CD4-positive, alpha-beta T cell (primary cell): ENCODE results near the gene MBD5. TPM values are rescaled to one million over a fixed set of nuclear protein-coding genes. Genes with fewer than 3 reads are reported as not detected.

Experiments used
- ATAC-seq: fragments of 200-7000 bp; cut with Tn5 transposase; one replicate; pipeline ENCODE4 v1.10.0; 2022; ENCODE audit warnings: mild to moderate bottlenecking; ENCODE audit not compliant: poor library complexity
- CTCF ChIA-PET: fragments of 350-600 bp; sonication (Branson Sonifier 250); formaldehyde crosslinking; loops from one replicate; lab custom pipeline; 2021; ENCODE audit warnings: antibody characterized with exemption, inconsistent platforms; lab: Charles Lee
- POLR2A ChIA-PET: fragments of 350-600 bp; sonication (Branson Sonifier 250); formaldehyde crosslinking; loops from one replicate; lab custom pipeline; 2021; ENCODE audit warnings: antibody characterized with exemption, inconsistent platforms; lab: Charles Lee
- DNase-seq, 14 experiments: peaks; one replicate each; pipeline ENCODE4 v3.0.0-alpha.2; 2013 to 2020; ENCODE audit warnings: mixed read lengths in 2 of 14
- H3K27ac ChIP-seq, 2 donors: one replicate each; pipeline versions ENCODE4 v1.5.1 to v1.7.0; 2013; ENCODE audit warnings: low read length in 2 of 2, low read depth in 1 of 2, mild to moderate bottlenecking in 1 of 2
- H3K27me3 ChIP-seq, 2 experiments: 1 replicate in 1 of 2; 2 replicates in 1 of 2; pipeline versions ENCODE4 v1.6.1 to v1.7.0; 2013; ENCODE audit warnings: low read length in 2 of 2, control low read depth in 1 of 2, mild to moderate bottlenecking in 1 of 2, moderate library complexity in 1 of 2; ENCODE audit not compliant: insufficient read depth in 2 of 2, control insufficient read depth in 1 of 2
- H3K36me3 ChIP-seq: one replicate; pipeline ENCODE4 v1.6.1; 2013; ENCODE audit warnings: low read length, control low read depth; ENCODE audit not compliant: insufficient read depth
- H3K4me1 ChIP-seq: one replicate; pipeline ENCODE4 v1.6.1; 2013; ENCODE audit warnings: low read length, control low read depth; ENCODE audit not compliant: insufficient read depth
- H3K4me3 ChIP-seq: one replicate; pipeline ENCODE4 v1.5.1; 2013; ENCODE audit warnings: mild to moderate bottlenecking, low read length, moderate library complexity
- H3K9me3 ChIP-seq, 2 experiments: 1 replicate in 1 of 2; 2 replicates in 1 of 2; pipeline versions ENCODE4 v1.6.1 to v1.7.0; 2013; ENCODE audit warnings: low read length in 2 of 2, mild to moderate bottlenecking in 2 of 2, control low read depth in 1 of 2, moderate library complexity in 1 of 2; ENCODE audit not compliant: control insufficient read depth in 1 of 2, insufficient read depth in 1 of 2
- H3K27ac Mint-ChIP-seq: one replicate; pipeline ENCODE4 v1.8.0; 2020; ENCODE audit warnings: mixed read lengths
- H3K27me3 Mint-ChIP-seq: one replicate; pipeline ENCODE4 v1.8.0; 2021; ENCODE audit warnings: mixed read lengths
- H3K36me3 Mint-ChIP-seq: one replicate; pipeline ENCODE4 v1.8.0; 2021; ENCODE audit warnings: low read depth, mixed read lengths
- H3K4me1 Mint-ChIP-seq: one replicate; pipeline ENCODE4 v1.8.0; 2021; ENCODE audit warnings: low read depth, mixed read lengths
- H3K4me3 Mint-ChIP-seq: one replicate; pipeline ENCODE4 v1.8.0; 2020; ENCODE audit warnings: mild to moderate bottlenecking, mixed read lengths
- H3K9me3 Mint-ChIP-seq: one replicate; pipeline ENCODE4 v1.8.0; 2020; ENCODE audit warnings: mixed read lengths
- intact Hi-C, 2 experiments: fragments of 100-400 bp; cut with DNase I in 1 of 2; cut with micrococcal nuclease in 1 of 2; formaldehyde crosslinking; loops; one replicate each; pipeline versions ENCODE4 v1.15.1 to v1.9.0; 2023 to 2025; cut with DNase I, micrococcal nuclease
- total RNA-seq, 174 experiments: library from RNA in 2 of 174; stranded (reverse) in 2 of 174; gene quantifications; one replicate each; pipeline ENCODE4 v1.2.3 and lab custom pipeline; 2021 to 2026
- TF ChIP-seq, protein P1 (sequence below): fragments of 200-600 bp; IDR thresholded peaks from one replicate; pipeline ENCODE4 v1.8.0; 2022; ENCODE audit warnings: antibody characterized with exemption, mild to moderate bottlenecking

MBD5 gene
- total RNA-seq, 2 experiments from 2014 or later: 49.8 to 52.9 TPM

DNA sequence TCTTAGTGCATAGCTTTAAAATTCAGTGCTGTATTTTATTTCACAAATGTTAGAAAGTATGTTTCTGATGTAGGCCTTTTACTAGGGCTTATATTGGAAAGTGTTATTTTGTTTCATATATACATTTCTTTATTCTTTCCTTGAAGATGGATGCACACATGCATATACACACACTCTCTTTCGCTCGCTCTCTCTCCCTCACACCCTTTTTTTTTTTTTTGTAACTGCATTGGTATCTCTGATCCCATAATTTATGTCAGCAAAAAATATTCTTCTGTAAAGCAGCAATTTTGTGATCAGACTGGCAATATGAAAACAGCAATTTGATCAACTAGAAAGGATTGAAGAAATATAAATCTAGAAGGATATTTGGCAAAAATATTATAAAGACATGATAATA, 2.0 kb downstream of the MBD5 start:
- intact Hi-C loops: loop anchor here (2.0 to 10.0 kb wide), 5 partner anchors 176 to 1564 kb away; partner anchors contain the start of genes ACVR2A (in 1 of the 2), KIF5C (in 1 of the 2) and MMADHC (in 1 of the 2)
- POLR2A ChIA-PET: interaction anchor here (1.4 to 5.4 kb wide), 3 partner anchors 13 to 623 kb away, joined by 3 to 106 read pairs (median 6); partner anchors contain the start of gene EPC2
- peaks cover 30% of the 10 kb centered on the region for H3K36me3 Mint-ChIP-seq

DNA sequence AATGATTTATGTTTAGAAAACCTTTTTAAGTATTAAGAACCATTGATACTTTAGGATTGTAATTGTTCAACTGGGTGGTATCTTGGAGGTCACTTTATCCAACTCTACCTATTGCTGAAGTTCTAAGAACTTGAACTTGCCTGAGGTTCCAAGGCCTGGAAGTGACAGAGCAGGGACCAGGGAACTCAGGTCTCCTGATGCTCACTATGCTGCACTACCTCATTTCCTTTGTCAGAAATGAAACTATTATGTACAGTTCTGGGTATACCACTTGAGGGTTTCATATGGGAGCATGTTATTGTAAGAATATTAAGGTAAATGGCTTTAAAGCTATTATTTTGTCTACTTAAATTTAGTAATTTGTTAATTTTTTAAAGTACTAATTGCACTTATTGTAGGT, 3.0 kb downstream of the MBD5 start:
- Mint-ChIP-seq H3K36me3 (peaks cover 30% of the 10 kb centered on the region), H3K9me3 (no peaks in the 10 kb centered on the region), H3K27me3 (no peaks in the 10 kb centered on the region), H3K4me3 (peak overlapping the region; percentile 93), H3K27ac (peak overlapping the region; percentile 87), H3K4me1 (peaks cover 68% of the 10 kb centered on the region)
- ChIA-PET CTCF (interaction anchor here (0.9 to 1.4 kb wide), 3 partner anchors 11 to 485 kb away, joined by 3 read pairs; no protein-coding TSS in a partner anchor), POLR2A (interaction anchor here (0.9 to 5.4 kb wide), 2 partner anchors 622 kb away, joined by 4 to 106 read pairs; partner anchors contain the start of gene EPC2)
- TF ChIP-seq, protein P1, sequence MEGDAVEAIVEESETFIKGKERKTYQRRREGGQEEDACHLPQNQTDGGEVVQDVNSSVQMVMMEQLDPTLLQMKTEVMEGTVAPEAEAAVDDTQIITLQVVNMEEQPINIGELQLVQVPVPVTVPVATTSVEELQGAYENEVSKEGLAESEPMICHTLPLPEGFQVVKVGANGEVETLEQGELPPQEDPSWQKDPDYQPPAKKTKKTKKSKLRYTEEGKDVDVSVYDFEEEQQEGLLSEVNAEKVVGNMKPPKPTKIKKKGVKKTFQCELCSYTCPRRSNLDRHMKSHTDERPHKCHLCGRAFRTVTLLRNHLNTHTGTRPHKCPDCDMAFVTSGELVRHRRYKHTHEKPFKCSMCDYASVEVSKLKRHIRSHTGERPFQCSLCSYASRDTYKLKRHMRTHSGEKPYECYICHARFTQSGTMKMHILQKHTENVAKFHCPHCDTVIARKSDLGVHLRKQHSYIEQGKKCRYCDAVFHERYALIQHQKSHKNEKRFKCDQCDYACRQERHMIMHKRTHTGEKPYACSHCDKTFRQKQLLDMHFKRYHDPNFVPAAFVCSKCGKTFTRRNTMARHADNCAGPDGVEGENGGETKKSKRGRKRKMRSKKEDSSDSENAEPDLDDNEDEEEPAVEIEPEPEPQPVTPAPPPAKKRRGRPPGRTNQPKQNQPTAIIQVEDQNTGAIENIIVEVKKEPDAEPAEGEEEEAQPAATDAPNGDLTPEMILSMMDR: no peak
- H3K4me1 ChIP-seq: peaks cover 17% of the 10 kb centered on the region
- peak overlapping the region in 1 of 2 donors; percentile 2 for H3K27ac ChIP-seq
- DNase-seq: peak in 4 of 14 experiments; percentile 8 to 53 (median 22)
- H3K27me3 ChIP-seq: no peaks in the 10 kb centered on the region
- H3K36me3 ChIP-seq: peaks cover 5% of the 10 kb centered on the region
- intact Hi-C loops: loop anchor here (2.0 to 10.0 kb wide), 5 partner anchors 177 to 1563 kb away; partner anchors contain the start of genes ACVR2A (in 1 of the 2), KIF5C (in 1 of the 2) and MMADHC (in 1 of the 2)
- ATAC-seq: no peak
- H3K9me3 ChIP-seq: no peaks in the 10 kb centered on the region
- H3K4me3 ChIP-seq: no peak overlapping the region

More for the DNA sequence above, 2.0 kb downstream of the MBD5 start:
- DNase-seq (no peak), ATAC-seq (no peak)
- Mint-ChIP-seq H3K27ac (peak overlapping the region; percentile 87), H3K9me3 (no peaks in the 10 kb centered on the region), H3K27me3 (no peaks in the 10 kb centered on the region), H3K4me1 (peaks cover 74% of the 10 kb centered on the region), H3K4me3 (peak overlapping the region; percentile 93)
- peaks cover 17% of the 10 kb centered on the region for H3K4me1 ChIP-seq
- TF ChIP-seq, protein P1: no peak
- no peaks in the 10 kb centered on the region for H3K27me3 ChIP-seq
- H3K9me3 ChIP-seq: no peaks in the 10 kb centered on the region
- CTCF ChIA-PET: interaction anchor here (0.7 to 1.4 kb wide), 4 partner anchors 10 to 68 kb away, joined by 3 read pairs; no protein-coding TSS in a partner anchor
- H3K27ac ChIP-seq: no peak overlapping the region
- H3K4me3 ChIP-seq: no peak overlapping the region
- peaks cover 5% of the 10 kb centered on the region for H3K36me3 ChIP-seq

DNA sequence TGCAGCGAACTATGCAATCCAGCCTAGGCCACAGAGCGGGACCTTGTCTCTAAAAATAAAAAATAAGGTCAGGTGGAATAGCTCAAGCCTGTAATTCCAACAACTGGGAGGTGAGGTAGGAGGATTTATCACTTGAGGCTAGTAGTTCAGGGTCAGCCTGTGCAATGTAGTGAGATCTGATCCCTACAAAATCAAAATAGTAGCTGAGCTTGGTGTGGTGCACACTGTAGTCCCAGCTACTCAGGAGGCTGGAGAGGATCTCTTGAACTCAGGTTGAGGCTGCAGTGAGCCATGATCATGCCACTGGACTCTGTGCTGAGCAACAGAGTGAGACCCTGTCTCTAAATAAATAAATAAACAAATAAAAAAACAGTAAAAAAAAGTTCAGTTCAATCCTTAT, 5.7 kb downstream of the MBD5 start:
- ChIA-PET POLR2A (no interaction called here), CTCF (no interaction called here)
- no peak overlapping the region for H3K27ac ChIP-seq
- DNase-seq (no peak), ATAC-seq (no peak)
- TF ChIP-seq, protein P1: no peak
- Mint-ChIP-seq H3K4me3 (no peak overlapping the region), H3K27me3 (no peaks in the 10 kb centered on the region), H3K4me1 (peaks cover 44% of the 10 kb centered on the region), H3K27ac (no peak overlapping the region), H3K9me3 (no peaks in the 10 kb centered on the region), H3K36me3 (peaks cover 12% of the 10 kb centered on the region)
- H3K36me3 ChIP-seq: peaks cover 5% of the 10 kb centered on the region
- peaks cover 6% of the 10 kb centered on the region for H3K4me1 ChIP-seq
- H3K9me3 ChIP-seq: no peaks in the 10 kb centered on the region
- intact Hi-C loops: loop anchor here in 1 of 2 experiments (10.0 kb wide), 1 partner anchor 848 kb away; the partner anchor contains the start of gene KIF5C
- no peaks in the 10 kb centered on the region for H3K27me3 ChIP-seq
- H3K4me3 ChIP-seq: no peak overlapping the region
